Measurements from ENCODE around the gene NPIPB2.

The NPIPB2 gene

GRCh38 chr16:11877374-11877773 is 64.5 kb downstream of the NPIPB2 start:
- H3K4me3 ChIP-seq (ENCODE audit: low read depth, low read length), result no peak overlapping the region
- TF ChIP-seq CTCF (conservative IDR thresholded peaks at IDR 0.05; ENCODE audit: low read depth, low read length), result no peak
- peak; percentile 79 for DNase-seq (ENCODE audit: low read depth)

All from choroid plexus epithelial cell (primary cell).